ENCODE results near the gene HADHB.

The HADHB gene

DNA sequence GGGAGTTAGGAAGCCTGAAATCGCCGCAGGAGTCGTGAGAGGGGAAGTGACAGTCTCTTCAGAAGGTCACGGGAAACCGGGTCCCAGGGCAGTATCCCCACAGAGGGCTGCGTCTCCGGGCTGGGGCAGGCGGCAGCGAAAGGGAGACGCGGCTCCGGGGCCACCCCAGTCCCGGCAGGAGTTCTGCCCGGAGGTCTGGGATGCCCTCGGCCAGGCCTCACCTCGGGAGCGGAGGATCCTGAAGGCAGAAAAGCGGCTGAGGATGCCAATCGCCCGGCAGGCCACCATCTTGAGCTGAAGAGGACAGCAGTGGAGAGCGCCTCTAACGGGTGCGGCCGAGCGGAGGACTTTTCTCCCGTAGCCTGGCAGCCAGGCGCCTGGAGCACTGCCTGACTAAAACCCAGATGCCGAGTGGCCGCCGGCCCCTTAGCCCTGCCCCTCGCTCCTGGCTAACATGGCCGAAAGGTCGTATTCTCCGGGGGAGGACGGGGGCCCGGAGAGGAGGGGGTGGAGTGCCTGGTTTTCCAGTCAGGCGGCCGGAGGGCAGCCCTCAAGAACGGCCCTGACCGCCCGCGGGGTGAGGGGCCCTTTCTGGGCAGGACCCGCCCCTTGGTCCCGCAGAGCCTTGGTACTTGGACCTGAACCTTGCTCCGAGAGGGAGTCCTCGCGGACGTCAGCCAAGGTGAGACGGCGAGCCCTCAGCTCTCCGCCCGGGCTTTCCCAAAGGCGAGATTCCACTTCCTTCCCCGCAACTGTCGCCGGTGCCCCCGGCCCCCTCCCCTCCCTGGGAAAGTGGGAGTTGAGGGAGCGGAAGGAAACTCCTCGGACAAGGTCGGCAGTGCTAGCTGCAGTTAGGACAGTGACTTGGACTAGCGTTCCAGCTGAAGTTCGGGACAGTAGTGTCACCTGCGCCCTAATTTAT, at the start of gene HADHB, which contains the start of gene HADHA:
TSS of gene HADHB (plus strand) at position 631 of the 922 bp plus-strand sequence. CDS start 9,316 bp downstream, outside the sequence.
TSS of gene HADHA (minus strand) at position 324 of the 922 bp plus-strand sequence. CDS start at position 288, 36 bp downstream.
- peak; percentile 86 for DNase-seq

DNA sequence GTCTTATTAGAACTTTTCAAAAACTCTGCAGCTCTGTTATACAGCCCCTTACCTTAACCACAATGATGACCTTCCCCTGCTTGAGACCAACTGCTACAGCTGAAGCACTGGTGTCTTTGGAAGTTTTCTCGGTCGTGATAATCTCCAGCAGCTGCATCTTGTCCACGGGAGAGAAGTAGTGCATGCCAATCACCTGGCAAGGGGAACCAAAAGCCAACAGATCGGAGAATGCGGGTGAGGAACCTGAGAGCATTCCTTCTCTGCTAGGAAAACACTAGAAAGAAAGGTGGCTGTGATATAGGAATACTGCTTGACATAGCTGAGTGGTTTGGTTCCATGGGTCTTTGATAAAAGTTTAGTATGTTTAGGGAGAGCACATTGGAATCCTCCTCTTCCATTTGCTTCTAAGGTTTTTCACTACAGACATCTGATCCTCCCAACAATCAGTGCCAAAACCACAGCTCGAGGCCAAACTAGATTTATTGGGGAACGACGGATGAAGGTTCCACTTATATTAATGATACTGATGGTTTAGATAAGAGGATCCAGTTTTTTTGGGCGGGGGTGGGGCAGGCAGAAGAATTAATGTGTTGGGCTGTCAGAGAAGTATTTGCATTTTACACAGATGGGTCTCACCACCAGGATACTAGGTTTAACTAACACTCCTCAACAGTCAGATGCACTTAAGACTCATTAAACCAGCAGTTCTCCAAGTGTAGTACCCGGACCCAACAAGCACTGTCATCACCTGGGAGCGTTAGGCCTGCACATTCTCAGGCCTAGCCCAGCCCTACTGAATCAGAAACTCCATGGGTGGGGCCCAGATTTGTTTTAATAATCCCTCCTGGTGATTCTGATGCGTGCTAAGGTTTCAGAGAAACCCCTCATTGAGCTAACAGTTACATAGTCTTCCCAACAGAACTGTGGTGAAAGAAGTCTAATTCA, 49.4 kb upstream of the HADHB start:
- no peak for DNase-seq

DNA sequence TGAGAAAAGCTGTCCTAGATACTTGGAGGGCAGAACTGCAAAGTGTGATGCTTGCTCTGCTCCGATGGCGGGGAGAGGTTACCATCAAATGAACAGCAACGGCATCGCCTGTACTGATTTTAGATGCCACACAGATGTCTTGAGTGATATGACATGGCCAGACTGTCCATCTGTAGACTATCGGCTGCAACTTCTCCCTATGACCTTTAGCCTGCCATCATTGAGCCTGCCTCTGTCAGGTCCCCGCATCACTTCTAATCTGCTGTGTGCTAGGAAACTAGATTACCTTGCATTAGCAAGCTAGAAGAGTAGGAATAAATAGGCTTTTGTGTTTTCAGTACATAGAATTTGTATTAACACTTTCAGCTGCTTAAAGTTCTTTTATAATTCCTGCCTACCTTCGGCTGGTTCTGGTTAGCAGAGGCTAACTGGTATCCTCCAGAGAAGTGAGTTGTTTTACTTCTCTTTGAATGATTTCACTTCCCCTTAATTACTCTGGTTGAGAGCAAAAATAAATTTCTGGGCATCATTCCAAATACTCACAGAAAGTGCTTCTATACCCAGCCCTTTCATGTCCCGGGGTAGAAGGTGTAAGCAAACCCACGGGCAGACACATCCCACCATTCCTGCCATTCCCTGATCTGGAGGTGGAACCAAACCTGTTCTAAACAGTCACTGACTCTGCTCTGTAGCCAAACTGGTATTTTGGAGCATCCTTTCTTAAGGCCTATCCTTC, 47.9 kb upstream of the HADHB start:
- DNase-seq, result peak; percentile 61

DNA sequence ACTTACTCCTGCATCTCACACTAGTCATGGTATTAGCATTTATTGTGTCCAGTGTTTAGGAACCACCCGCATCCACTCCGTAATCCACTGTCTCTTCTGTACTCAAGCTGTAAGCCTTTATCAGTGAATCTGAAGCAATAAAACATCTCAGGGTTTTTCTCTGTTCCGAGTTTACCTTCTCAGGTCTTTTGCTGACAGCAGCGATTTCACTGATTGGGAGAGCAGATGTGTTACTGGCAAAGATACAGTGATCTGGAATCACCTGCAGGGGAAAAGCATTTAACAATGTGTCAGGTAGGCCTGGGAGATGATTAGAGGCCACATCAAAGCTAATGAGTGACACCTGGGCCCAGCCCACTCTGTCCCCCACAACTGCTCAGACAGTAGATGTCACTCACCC, 47.2 kb upstream of the HADHB start:
- DNase-seq, result no peak

DNA sequence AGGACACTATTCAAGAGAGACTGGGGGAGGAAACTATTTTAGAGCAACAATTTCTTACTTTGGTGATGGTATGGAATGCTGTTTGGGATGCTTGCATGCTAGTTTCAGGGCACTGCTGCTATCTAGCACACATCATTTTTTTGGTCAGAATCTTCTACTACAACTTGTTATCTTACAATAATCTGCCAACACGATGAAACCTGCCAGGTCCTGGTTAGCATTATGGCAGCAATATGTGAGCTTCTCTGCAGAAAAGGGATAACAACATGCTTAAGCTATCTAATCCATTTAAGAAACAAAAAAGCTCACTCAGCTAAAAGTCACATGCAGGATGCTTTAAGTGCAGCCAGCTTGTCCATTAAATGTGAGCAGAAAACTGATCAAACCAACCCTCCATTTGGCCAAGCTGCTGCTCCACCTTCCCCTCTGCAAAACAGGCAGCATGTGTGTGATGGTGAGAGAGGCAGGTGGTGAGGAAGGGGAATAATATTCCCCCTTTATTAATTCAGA, 41.7 kb upstream of the HADHB start:
- no peak for DNase-seq

DNA sequence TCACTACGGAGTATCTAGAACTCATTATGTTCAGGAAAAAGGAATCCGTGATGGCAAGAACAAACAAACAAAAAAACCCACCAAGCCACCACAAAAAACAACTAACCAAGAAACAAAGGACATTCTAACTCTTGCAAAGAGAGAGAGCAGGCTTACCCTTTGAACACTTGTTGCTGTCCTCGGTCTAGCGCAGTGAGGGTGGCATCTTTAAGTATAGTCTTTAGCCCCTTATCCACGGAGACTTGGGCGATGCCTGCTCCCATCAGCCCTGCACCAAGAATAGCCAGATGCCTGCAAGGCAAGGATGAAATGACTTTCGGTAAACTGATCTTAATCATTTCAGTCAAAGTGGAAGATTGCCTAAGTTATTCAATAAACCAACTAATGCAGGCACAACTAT, 40.8 kb upstream of the HADHB start:
- DNase-seq, result no peak

DNA sequence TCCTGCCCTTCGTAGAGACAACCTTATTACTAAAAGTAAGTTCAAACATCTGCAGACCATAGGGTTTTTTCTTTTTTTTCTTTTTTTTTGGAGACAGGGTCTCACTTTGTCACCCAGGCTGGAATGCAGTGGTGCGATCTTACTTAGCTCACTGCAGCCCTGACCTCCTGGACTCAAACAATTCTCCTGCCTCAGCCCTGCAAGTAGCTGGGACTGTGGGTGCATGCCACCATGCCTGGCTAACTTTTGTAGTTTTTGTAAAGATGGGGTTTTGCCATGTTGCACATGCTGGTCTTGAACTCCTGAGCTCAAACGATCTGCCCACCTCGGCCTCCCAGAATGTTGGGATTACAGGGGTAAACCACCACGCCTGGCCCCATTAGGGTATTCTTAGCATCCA, 32.7 kb upstream of the HADHB start:
- no peak for DNase-seq

DNA sequence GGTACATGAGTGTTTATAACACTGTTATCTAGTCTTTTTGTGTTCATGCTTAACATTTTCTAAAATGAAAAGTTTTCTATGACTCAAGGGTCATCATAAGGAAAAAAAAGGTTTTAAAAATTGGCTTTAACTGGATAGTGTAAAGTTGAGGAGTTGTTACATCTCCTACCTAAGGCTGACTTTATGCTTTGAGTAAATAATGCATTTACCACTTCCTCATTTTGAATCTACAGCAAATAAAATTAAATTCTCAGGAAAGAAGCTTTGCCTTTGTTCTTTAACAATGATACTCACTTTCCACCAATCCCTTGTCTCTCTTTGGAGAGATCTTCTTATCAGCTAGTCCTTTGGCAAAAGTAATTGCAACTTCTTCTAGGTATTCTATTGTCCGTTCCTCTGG, 30.0 kb upstream of the HADHB start:
- no peak for DNase-seq

DNA sequence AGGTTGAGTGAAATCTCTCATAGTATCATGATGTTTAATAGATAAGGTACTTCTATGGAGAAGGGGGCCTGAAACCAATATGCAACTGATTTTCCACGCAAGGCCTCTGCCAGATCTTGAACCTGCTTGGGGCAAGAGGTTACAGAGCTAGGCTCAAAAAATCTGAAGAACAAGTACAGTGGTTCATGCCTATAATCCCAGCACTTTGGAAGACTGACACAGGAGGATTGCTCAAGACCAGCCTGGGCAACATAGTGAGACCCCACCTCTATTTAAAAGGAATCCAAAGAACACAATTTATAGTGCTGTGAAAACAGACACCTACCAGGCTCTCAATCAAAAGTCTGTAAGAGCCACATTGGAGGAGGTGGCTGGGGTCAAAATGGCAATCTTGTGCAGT, 28.9 kb upstream of the HADHB start:
- no peak for DNase-seq

DNA sequence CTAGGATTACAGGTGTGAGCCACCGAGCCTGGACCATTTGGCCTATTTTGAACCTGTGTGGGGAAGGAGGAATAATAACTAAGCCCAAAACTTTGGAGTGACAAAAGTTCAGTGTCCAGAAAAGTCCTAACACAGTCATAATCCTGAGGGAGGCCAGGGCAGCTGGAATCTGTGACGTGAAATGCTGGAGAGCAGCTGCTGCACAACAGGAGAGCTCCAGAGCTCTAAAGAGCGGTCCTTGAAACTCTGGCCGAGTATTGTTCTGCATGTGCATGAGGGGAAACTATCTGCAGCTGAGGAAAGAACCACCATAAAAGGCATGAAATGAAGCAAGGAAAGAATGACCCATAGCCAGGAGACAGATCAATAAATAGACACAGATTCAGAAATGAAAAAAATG, 28.2 kb upstream of the HADHB start:
- no peak for DNase-seq

DNA sequence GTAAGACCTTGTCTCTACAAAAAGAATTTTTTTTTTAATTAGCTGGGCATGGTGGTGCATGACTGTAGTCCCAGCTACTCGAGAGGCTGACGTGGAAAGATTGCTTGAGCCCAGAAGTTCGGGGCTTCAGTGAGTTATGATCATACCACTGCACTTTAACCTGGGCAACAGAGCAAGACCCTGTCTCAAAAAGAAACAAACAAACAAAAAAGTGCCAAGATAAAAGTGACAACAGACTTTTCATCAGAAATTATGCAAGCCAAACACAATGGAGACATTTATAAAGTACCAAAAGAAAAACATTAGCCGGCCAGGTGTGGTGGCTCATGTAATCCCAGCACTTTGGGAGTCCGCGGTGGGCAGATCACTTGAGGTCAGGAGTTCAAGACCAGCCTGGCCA, 27.0 kb upstream of the HADHB start:
- DNase-seq, result no peak

DNA sequence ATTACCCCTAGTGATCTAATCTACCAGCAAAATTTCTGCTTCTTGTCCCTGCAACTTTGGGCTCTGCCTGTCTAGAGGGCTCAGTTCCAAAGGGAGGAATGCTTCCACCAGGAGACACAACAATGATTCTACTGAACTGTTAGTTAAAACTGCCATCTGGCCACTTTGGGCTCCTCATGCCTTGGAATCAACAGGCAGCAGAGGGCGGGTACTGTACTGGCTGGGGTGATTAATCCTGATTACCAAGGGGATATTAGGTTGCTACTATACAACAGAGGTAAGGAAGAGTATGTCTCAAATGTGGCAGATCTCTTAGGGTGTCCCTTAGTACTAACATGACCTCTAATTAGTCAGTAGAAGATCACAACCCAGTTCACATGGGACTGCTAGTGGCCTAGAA, 21.7 kb upstream of the HADHB start:
- no peak for DNase-seq

DNA sequence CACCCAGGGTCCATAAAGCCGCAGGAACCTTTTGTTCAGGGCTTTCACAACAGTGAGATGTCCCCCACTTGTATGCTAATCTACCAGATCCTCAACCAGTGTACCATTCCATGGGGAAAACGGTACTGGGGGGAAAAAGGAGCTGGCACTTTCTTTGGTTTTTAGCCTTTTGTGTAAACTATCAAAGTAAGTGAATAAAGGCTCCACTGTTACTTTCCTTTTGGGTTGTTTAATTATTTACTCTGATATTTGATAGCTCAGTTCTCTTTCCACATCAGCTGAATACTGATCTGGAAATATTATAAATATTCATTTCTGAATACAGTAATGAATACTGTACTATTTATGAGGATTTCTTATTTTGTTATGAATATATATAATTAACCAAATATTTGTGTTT, 20.6 kb upstream of the HADHB start:
- DNase-seq, result no peak

DNA sequence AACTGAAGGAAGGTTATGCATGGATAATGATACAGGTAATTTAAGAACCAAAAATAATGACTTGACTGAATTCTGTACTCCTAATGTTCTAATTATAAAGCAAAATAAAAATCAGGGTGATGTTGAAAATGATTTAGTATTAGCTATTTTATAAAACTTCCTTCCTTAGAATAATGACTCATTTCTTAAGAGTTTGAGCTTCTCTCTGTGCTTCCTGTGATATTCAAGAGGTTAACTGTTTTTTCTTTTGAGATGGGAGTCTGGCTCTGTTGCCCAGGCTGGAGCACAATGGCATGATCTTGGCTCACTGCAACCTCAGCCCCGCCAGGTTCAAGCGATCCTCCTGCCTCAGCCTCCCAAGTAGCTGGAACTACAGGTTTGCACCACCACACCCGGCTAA, 15.1 kb upstream of the HADHB start:
- no peak for DNase-seq

DNA sequence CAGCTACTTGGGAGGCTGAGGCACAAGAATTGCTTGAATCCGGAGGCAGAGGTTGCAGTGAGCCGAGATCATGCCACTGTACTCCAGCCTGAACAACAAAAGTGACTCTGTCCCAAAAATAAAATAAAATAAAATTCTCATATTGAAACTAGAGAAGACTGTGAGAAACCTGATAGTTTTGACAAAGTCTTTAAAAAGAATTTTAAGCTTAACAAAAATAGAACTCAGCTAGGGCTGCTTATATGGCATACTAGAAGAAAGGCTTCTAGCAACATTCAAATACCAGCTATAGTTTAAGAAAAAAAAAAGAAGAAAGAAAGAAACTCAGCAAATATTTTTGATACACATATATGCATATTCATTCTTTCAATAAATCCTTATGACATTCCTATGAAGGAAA, 13.9 kb upstream of the HADHB start:
- no peak for DNase-seq

DNA sequence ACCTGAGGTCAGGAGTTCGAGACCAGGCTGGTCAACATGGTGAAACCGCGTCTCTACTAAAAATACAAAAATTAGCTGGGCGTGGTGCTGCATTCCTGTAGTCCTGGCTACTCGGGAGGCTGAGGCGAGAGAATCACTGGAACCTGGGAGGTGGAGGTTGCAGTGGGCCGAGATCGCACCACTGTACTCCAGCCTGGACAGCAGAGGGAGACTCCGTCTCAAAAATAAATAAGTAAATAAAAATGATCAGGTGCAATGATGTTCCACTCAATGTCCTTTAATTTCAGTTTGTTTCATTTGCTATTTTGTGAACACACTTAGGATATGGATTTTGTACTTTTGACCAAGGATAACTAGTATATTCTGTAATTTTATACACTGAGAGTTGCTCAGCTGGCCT, 9.7 kb upstream of the HADHB start:
- DNase-seq, result no peak

DNA sequence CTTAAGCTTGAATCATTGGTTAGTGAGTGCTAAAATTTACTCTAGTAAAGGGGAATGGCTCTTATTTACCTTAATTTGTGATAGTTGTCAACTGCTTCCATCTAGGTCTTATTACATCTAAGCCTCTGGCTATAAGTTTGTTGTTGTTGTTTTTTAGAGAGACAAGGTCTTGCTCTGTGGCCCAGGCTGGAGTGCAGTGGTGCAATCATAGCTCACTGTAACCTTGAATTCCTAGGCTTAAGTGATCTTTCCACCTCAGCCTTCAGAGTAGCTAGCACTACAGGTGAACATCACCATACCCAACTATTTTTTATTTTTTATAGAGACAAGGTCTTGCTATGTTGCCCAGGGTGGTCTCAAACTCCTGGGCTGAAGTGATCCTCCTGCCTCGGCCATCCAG, 6.9 kb upstream of the HADHB start:
- no peak for DNase-seq

DNA sequence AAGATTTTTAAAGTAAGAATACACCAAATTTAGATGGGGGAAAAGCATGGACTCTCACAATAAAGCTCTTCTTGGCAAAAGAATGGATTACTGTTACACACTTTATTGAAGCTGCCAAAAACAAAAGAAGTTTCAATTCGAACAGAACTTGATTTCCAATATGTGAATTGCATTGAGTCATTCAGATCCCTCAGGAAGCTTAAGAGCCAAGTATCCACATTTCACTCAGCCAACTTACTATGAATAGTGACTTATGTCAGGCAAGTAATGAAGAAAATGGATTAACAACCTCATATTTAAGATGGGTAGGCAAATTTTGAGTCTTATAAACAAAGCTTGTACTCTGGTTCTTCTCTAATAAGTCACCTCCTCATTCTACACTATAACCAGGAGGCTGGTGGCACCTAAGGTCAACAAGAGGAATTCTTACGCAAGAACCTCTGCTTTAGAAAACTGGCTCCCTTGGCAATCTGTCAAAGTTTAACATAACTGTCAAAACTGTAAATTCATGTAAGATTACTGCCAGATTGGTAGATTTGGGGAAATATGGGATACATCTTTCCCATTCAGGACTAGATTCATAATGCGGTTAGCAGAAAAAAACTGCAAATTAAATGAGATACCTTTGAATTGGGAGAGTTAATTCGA, 6.3 kb upstream of the HADHB start:
- no peak for DNase-seq

DNA sequence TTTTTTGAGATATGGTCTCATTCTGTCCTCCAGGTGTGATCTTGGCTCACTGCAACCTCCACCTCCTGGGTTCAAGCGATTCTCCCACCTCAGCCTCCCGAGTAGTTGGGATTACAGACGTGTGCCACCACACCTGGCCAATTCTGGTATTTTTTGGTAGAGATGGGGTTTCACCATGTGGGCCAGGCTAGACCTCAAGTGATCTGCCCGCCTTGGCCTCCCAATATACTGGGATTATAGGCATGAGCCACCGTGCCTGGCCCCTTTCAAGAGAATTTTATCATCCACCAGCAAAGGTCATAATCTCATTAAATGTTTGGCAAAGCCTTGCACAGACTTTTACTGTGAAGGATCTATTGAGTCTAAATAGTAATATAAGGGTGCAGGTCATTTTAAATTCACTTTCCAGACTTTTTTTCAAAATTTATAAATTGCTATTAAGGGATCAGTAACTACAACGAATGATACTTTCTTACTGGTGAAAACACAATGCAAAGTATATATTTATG, 2.8 kb upstream of the HADHB start:
- no peak for DNase-seq

DNA sequence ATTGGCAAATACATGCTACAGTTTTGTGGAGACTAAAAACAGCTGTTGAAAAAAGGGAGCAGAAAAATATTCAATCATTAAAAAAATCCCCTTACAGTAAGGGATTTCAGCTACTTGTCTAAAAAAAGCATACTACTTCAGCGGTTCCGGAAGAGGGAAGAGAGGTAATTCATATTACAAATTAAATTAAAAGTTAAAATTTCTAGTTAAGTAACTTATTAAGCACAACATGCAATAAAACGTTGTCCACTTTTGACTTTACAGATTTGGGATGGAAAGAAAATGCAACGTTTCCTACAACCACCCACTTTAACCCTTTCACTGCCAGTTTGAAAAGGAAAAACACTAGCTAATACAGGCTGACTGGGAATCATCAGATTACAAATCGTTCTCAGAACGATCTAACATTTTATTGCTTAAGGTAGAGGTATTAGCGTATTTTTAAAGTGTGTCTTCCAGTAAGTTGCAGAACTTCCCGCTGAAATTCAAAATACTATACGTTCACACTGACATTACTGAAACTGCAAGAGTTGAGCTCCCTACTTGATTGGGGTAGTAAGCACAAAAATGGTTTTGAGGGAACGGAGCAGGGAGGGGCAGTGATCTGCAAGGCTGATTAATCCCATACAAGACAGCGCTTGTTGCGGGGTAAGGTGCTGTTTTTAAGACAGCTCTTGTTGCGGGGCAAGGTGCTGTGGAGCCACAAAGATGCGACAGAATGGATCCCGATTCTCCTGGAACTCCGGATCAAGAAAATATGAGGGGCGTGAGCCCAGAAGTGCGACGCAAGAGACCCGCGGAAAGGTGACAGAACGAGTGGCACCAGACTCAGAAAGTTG, 1.1 kb upstream of the HADHB start:
- peak; percentile 36 for DNase-seq

DNA sequence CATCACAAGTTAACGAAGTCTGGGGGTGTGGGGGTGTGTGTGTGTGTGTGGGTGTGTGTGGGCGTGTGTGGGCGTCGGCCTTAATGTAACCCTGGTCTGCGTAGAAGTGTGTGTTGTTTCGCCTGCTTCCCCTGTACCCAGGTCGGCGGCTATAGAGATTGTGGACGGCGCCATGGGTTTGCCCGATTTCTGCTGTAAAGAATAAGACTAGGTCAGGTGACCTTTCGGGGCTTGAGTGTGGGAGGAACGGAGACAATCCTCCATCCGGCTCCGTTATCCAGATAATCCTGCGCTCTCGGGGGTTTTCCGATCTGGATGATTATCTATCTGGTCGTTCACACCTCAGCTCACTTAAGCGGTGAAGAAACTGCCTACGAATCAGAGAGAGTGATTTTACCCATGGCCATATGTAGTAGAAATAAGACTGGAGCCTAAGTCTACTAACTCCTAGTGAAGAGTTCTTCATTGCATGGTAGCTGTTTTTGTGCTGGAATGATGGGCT, 543 bp downstream of the HADHB start:
- DNase-seq, result peak; percentile 44

Measured in inflammatory macrophage treated with lipopolysaccharide for 4 hours (primary cell).